IMR-90 (cell line): ENCODE data around the gene TEDC2. TPM values are rescaled to one million over a fixed set of nuclear protein-coding genes. Genes with fewer than 3 reads are reported as not detected.

ENCODE experiments used
- ATAC-seq: fragments of 200-7000 bp; cut with Tn5 transposase; 2 replicates; pipeline ENCODE4 v1.9.1; 2020; ENCODE audit warnings: low read depth, mild to moderate bottlenecking, moderate library complexity
- BruUV-seq: library from RNA; stranded (reverse); fragments of 400-500 nt; replicated peaks from 2 replicates; lab custom pipeline; 2021; lab: Mats Ljungman, UMichigan
- CTCF ChIA-PET: fragments of 300-600 bp; formaldehyde crosslinking; extraction: SDS; loops from one replicate; lab custom pipeline; 2021; ENCODE audit warnings: antibody characterized with exemption; lab: Yijun Ruan, JAX
- POLR2A ChIA-PET: fragments of 300-600 bp; sonication (Branson Sonifier 250); formaldehyde crosslinking; loops from one replicate; lab custom pipeline; 2022; ENCODE audit warnings: antibody characterized with exemption; ENCODE audit not compliant: unreplicated experiment; lab: Charles Lee
- DNase-seq: peaks from one replicate; pipeline ENCODE4 v3.0.0; 2013
- H2AFZ ChIP-seq: replicated peaks from 2 replicates; pipeline ENCODE3; 2013; ENCODE audit warnings: low read length, mild to moderate bottlenecking; ENCODE audit not compliant: poor library complexity
- H2AK5ac ChIP-seq: 2 replicates; pipeline ENCODE4 v1.6.1; 2013; ENCODE audit warnings: low read depth, low read length, inconsistent platforms
- H2AK9ac ChIP-seq: replicated peaks from 2 replicates; pipeline ENCODE3; 2013; ENCODE audit warnings: mild to moderate bottlenecking, low read depth, low read length, moderate library complexity; ENCODE audit not compliant: poor library complexity
- H2BK120ac ChIP-seq: 2 replicates; pipeline ENCODE4 v1.6.1; 2013; ENCODE audit warnings: low read depth, low read length, inconsistent platforms
- H2BK15ac ChIP-seq: 3 replicates; pipeline ENCODE4 v1.6.1; 2013; ENCODE audit warnings: low read depth, low read length, inconsistent platforms
- H2BK20ac ChIP-seq: 2 replicates; pipeline ENCODE4 v1.6.1; 2013; ENCODE audit warnings: low read depth, mild to moderate bottlenecking, inconsistent platforms, low read length, moderate library complexity
- H2BK5ac ChIP-seq: 2 replicates; pipeline ENCODE4 v1.6.1; 2013; ENCODE audit warnings: mild to moderate bottlenecking, low read depth, low read length, inconsistent platforms; ENCODE audit not compliant: poor library complexity, severe bottlenecking
- H3K14ac ChIP-seq: replicated peaks from 2 replicates; pipeline ENCODE4 v1.6.1; 2013; ENCODE audit warnings: low read depth, low read length, inconsistent platforms
- H3K18ac ChIP-seq: 2 replicates; pipeline ENCODE4 v1.6.1; 2013; ENCODE audit warnings: low read depth, low read length, control low read depth
- H3K23ac ChIP-seq: 2 replicates; pipeline ENCODE4 v1.6.1; 2013; ENCODE audit warnings: low read depth, low read length, inconsistent platforms
- H3K27ac ChIP-seq: 2 replicates; pipeline ENCODE4 v1.5.1; 2013; ENCODE audit warnings: mild to moderate bottlenecking, control low read depth, low read length; ENCODE audit not compliant: insufficient read depth
- H3K27me3 ChIP-seq: 2 replicates; pipeline ENCODE4 v1.6.1; 2013; ENCODE audit warnings: low read length; ENCODE audit not compliant: control insufficient read depth, insufficient read depth
- H3K36me3 ChIP-seq: 2 replicates; pipeline ENCODE4 v1.6.1; 2013; ENCODE audit warnings: low read length, mixed read lengths; ENCODE audit not compliant: control insufficient read depth, insufficient read depth
- H3K4ac ChIP-seq: 2 replicates; pipeline ENCODE4 v1.6.1; 2013; ENCODE audit warnings: low read depth, low read length, inconsistent platforms
- H3K4me1 ChIP-seq: 2 replicates; pipeline ENCODE4 v1.6.1; 2013; ENCODE audit warnings: low read length, mixed read lengths; ENCODE audit not compliant: control insufficient read depth, insufficient read depth
- H3K4me2 ChIP-seq: 2 replicates; pipeline ENCODE4 v1.6.1; 2013; ENCODE audit warnings: low read depth, mild to moderate bottlenecking, control low read depth, low read length, moderate library complexity
- H3K4me3 ChIP-seq: 2 replicates; pipeline ENCODE4 v1.5.1; 2013; ENCODE audit warnings: low read depth, mild to moderate bottlenecking, control low read depth, low read length, moderate library complexity; ENCODE audit not compliant: insufficient read depth
- H3K56ac ChIP-seq: 2 replicates; pipeline ENCODE4 v1.6.1; 2013; ENCODE audit warnings: low read length, inconsistent platforms; ENCODE audit not compliant: insufficient read depth; ENCODE audit errors: extremely low read depth
- H3K79me1 ChIP-seq, 2 experiments: 2 replicates each; pipeline ENCODE4 v1.6.1; 2013; ENCODE audit warnings: low read length in 2 of 2, inconsistent platforms in 1 of 2, low read depth in 1 of 2
- H3K9ac ChIP-seq: 2 replicates; pipeline ENCODE4 v1.6.1; 2013; ENCODE audit warnings: low read depth, low read length, control low read depth
- H3K9me1 ChIP-seq: 2 replicates; pipeline ENCODE4 v1.6.1; 2013; ENCODE audit warnings: low read length, inconsistent platforms; ENCODE audit not compliant: insufficient read depth
- H3K9me3 ChIP-seq: 2 replicates; pipeline ENCODE4 v1.6.1; 2013; ENCODE audit warnings: low read length; ENCODE audit not compliant: control insufficient read depth, insufficient read depth
- H4K20me1 ChIP-seq: 2 replicates; pipeline ENCODE4 v1.6.1; 2013; ENCODE audit warnings: low read length, inconsistent platforms; ENCODE audit not compliant: insufficient read depth
- H4K5ac ChIP-seq: 2 replicates; pipeline ENCODE4 v1.6.1; 2013; ENCODE audit warnings: mild to moderate bottlenecking, low read depth, low read length, control low read depth
- H4K8ac ChIP-seq, 2 experiments: 2 replicates each; pipeline ENCODE4 v1.6.1; 2013; ENCODE audit warnings: low read depth in 2 of 2, low read length in 2 of 2, control low read depth in 1 of 2, inconsistent platforms in 1 of 2
- H4K91ac ChIP-seq: 2 replicates; pipeline ENCODE4 v1.6.1; 2013; ENCODE audit warnings: low read depth, low read length, inconsistent platforms; ENCODE audit not compliant: insufficient read depth
- MAFK ChIP-seq: IDR thresholded peaks from 2 replicates; pipeline ENCODE4 v1.6.1; 2012; ENCODE audit warnings: low read depth, low read length, improper control_type of control experiment
- MAZ ChIP-seq: IDR thresholded peaks from 2 replicates; pipeline ENCODE4 v1.6.1; 2012; ENCODE audit warnings: low read depth, mild to moderate bottlenecking, low read length, improper control_type of control experiment, moderate library complexity, borderline replicate concordance
- WGBS, 2 experiments: methylation state at CpG; one replicate each; pipeline versions ENCODE4 v1.1.5 to v1.1.7; 2013; ENCODE audit warnings: missing lambda C conversion rate in 2 of 2; ENCODE audit not compliant: insufficient read length in 1 of 2; ENCODE audit errors: extremely low coverage in 2 of 2; 5-methylcytosine and 5-hydroxymethylcytosine counted together
- dilution Hi-C: fragments of 300-500 bp; cut with HindIII; formaldehyde crosslinking; loops from one replicate; pipeline ENCODE4 v1.14.3; 2018; ENCODE audit warnings: low sequenced_read_pairs; ENCODE audit not compliant: unreplicated experiment
- in situ Hi-C: fragments of 300-500 bp; cut with MboI; formaldehyde crosslinking; loops from 3 replicates; pipeline ENCODE4 v1.14.3; 2019; ENCODE audit warnings: low sequenced_read_pairs, inconsistent platforms, mixed read lengths
- intact Hi-C: fragments of 100-400 bp; cut with micrococcal nuclease; formaldehyde crosslinking; loops from 2 replicates; pipeline ENCODE4 v1.10.0; 2022
- polyA plus RNA-seq, 3 experiments: library from polyadenylated mRNA; depleted of rRNA; stranded (reverse); fragments of >200 nt; gene quantifications; 2 replicates each; pipeline ENCODE4 v1.2.3, GENCODE V29; 2012; ENCODE audit warnings: low replicate concordance in 1 of 3
- total RNA-seq: library from RNA; depleted of rRNA; stranded (reverse); fragments of >200 nt; gene quantifications from 2 replicates; pipeline ENCODE4 v1.2.3, GENCODE V29; 2012
- TF ChIP-seq, protein P1 (sequence below): conservative IDR thresholded peaks from 2 replicates; pipeline ENCODE4 v1.5.1; 2012; ENCODE audit warnings: mild to moderate bottlenecking, low read depth, low read length, improper control_type of control experiment

TEDC2 gene
- total and polyA plus RNA-seq, 2 of the 4 experiments (the other 2 are of a cell fraction): 3.6 to 7.3 TPM

DNA sequence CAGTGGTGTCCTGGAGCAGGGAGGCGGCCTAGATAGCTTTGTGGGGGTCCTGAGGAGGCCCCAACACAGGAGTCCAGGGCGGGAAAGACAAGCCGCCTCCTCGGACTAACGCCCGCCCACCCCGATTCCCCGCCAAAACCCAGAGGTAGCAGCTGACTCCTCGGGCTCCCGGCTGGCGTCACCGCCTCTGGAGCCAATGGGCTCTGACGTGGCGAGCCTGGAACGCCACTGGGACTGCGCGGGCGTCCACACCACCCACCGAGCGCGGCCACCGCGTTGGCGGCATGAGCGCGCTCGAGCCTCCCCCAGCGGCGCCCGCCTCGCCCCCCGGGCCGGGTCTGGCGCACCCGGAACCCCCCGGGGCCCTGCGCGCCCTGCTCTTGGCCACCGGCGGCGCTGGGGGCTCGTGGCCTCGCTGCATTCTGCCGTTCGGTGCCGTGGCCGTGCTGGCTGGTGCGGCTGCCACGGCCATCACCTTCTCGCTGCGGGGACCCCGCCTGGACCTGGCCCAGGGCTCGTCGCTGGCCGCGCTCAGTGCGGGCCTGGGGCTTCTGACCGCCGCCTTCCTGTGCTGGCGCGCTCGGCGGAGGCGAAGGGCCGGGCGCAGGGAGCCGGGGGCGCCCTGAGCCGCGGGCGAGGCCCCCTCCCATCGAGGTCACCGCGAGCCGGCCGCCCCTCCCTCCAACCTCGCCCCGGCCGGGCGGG lies 7.8 kb downstream of the TEDC2 start:
- Histone ChIP-seq H2AFZ (peak overlapping the region; percentile 95), H3K9ac (peak overlapping the region; percentile 72), H2AK9ac (peak overlapping the region; percentile 97), H3K56ac (no peak overlapping the region; the same call in none of the 2 replicates), H3K4ac (peak overlapping the region; percentile 94), H3K9me3 (no peaks in the 10 kb centered on the region), H2BK5ac (peak overlapping the region; percentile 48), H2BK120ac (peak overlapping the region; percentile 46; the same call in 1 of the 2 replicates), H3K27me3 (no peaks in the 10 kb centered on the region; the same call in 1 of the 2 replicates), H4K5ac (no peak overlapping the region), H4K8ac (peak overlapping the region; percentile 21 to 75; a peak in 2 of 4 replicates), H3K9me1 (peaks cover 8% of the 10 kb centered on the region), H4K91ac (peak overlapping the region; percentile 68), H3K27ac (peak overlapping the region; percentile 27; the same call in 1 of the 2 replicates), H3K36me3 (no peaks in the 10 kb centered on the region), H3K14ac (peak overlapping the region; percentile 85), H3K4me1 (peaks cover 16% of the 10 kb centered on the region), H2BK15ac (0 out of 3 replicates have a peak overlapping the region, but pooled peaks have one; percentile 13), H4K20me1 (no peaks in the 10 kb centered on the region), H3K18ac (no peak overlapping the region), H2AK5ac (peak overlapping the region; percentile 91; the same call in 1 of the 2 replicates), H3K79me1 (peaks cover 0 to 8% of the 10 kb centered on the region in 2 experiments; a peak in 1 of 4 replicates), H3K4me2 (peak overlapping the region; percentile 92), H3K23ac (peak overlapping the region; percentile 71; the same call in 1 of the 2 replicates), H2BK20ac (no peak overlapping the region), H3K4me3 (peak overlapping the region; percentile 50)
- WGBS, 2 experiments: 1% methylated on average over 32 of the region's 80 CpGs; no CpG with 5 or more reads in 1 of the 2 experiments
- TF ChIP-seq, protein P1, sequence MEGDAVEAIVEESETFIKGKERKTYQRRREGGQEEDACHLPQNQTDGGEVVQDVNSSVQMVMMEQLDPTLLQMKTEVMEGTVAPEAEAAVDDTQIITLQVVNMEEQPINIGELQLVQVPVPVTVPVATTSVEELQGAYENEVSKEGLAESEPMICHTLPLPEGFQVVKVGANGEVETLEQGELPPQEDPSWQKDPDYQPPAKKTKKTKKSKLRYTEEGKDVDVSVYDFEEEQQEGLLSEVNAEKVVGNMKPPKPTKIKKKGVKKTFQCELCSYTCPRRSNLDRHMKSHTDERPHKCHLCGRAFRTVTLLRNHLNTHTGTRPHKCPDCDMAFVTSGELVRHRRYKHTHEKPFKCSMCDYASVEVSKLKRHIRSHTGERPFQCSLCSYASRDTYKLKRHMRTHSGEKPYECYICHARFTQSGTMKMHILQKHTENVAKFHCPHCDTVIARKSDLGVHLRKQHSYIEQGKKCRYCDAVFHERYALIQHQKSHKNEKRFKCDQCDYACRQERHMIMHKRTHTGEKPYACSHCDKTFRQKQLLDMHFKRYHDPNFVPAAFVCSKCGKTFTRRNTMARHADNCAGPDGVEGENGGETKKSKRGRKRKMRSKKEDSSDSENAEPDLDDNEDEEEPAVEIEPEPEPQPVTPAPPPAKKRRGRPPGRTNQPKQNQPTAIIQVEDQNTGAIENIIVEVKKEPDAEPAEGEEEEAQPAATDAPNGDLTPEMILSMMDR: peak; percentile 15; the same call in 1 of the 2 replicates
- TF ChIP-seq MAZ: 0 out of 2 replicates have a peak, but pooled peaks have one; percentile 11
- no peak for TF ChIP-seq MAFK
- dilution Hi-C loops (no loop called here), in situ Hi-C loops (no loop called here), intact Hi-C loops (no loop called here)
- BruUV-seq: no TSS peak
- POLR2A ChIA-PET: no interaction called here
- CTCF ChIA-PET: interaction anchor here (1.2 kb wide), 1 partner anchor 34 kb away, joined by 4 read pairs; no protein-coding TSS in a partner anchor
- DNase-seq (peak; percentile 72), ATAC-seq (peak; percentile 79)
